ENCODE results near the gene RPL36AL. TPM values are rescaled to one million over a fixed set of nuclear protein-coding genes. Genes with fewer than 3 reads are reported as not detected.

The RPL36AL gene
- total RNA-seq, 2 donors from 2014 or later = 197 to 198 TPM

DNA sequence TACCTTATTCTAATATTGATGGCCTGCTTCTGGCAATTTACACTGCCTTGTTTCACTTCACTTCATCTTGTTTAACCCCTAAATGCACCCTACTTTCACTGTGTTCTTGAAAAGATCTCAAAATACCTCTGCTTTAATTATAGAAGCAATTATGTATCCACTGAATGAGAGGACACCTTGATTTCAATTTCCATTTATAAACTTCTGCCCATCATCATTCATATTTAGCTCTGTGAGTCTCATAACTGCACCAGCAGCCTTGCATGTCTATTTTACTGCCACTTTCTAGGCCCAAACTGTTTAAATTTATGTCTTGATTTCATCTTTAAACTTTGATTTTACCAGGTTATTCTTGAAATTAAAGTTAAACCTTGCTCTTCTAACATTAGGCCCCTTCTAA is 21.7 kb upstream of the RPL36AL start:
- H3K4me3 ChIP-seq = no peak overlapping the region
- peak overlapping the region in 1 of 2 donors; percentile 56 for H3K9ac ChIP-seq (ENCODE audit: low read depth in 2 of 2, low read length in 2 of 2)
- H3K9me3 ChIP-seq = no peaks in the 10 kb centered on the region
- no peaks in the 10 kb centered on the region for H3K27me3 ChIP-seq
- H3K4me1 ChIP-seq = peaks cover 10% of the 10 kb centered on the region
- DNase-seq = no peak
- TF ChIP-seq, protein P1, sequence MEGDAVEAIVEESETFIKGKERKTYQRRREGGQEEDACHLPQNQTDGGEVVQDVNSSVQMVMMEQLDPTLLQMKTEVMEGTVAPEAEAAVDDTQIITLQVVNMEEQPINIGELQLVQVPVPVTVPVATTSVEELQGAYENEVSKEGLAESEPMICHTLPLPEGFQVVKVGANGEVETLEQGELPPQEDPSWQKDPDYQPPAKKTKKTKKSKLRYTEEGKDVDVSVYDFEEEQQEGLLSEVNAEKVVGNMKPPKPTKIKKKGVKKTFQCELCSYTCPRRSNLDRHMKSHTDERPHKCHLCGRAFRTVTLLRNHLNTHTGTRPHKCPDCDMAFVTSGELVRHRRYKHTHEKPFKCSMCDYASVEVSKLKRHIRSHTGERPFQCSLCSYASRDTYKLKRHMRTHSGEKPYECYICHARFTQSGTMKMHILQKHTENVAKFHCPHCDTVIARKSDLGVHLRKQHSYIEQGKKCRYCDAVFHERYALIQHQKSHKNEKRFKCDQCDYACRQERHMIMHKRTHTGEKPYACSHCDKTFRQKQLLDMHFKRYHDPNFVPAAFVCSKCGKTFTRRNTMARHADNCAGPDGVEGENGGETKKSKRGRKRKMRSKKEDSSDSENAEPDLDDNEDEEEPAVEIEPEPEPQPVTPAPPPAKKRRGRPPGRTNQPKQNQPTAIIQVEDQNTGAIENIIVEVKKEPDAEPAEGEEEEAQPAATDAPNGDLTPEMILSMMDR (IDR thresholded peaks at IDR 0.05) = no peak
- intact Hi-C loops (cut with DNase I) = no loop called here
- peak overlapping the region; percentile 31 for H3K27ac ChIP-seq
- no peaks in the 10 kb centered on the region for H3K36me3 ChIP-seq

DNA sequence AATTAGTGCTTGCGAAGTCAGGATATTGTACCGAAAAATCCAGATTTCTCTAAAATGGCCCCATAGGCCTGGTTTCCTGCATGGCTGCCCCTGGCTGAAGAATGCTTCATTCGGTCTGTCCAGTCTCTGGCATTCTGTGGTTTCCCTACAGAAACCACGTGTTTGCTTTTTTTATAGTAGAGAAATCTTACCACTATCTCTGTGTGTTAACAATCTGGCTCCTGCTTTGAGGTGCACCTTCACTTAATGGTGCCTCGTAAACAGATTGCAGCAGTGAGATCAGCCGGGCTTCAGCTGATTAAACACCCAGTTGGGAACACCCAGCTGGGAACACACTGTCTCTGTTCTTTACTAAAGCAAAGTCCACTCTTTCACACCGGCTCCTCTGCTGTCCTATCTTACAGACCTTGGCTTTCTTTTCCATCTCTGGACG is 21.3 kb upstream of the RPL36AL start:
- TF ChIP-seq, protein P1 (IDR thresholded peaks at IDR 0.05) = no peak
- no peaks in the 10 kb centered on the region for H3K27me3 ChIP-seq
- no peak overlapping the region for H3K4me3 ChIP-seq
- peak overlapping the region; percentile 31 for H3K27ac ChIP-seq
- peak; percentile 89 for DNase-seq
- H3K9me3 ChIP-seq = no peaks in the 10 kb centered on the region
- peak overlapping the region in 1 of 2 donors; percentile 56 for H3K9ac ChIP-seq (ENCODE audit: low read depth in 2 of 2, low read length in 2 of 2)
- H3K36me3 ChIP-seq = no peaks in the 10 kb centered on the region
- intact Hi-C loops (cut with DNase I) = no loop called here
- peaks cover 10% of the 10 kb centered on the region for H3K4me1 ChIP-seq

DNA sequence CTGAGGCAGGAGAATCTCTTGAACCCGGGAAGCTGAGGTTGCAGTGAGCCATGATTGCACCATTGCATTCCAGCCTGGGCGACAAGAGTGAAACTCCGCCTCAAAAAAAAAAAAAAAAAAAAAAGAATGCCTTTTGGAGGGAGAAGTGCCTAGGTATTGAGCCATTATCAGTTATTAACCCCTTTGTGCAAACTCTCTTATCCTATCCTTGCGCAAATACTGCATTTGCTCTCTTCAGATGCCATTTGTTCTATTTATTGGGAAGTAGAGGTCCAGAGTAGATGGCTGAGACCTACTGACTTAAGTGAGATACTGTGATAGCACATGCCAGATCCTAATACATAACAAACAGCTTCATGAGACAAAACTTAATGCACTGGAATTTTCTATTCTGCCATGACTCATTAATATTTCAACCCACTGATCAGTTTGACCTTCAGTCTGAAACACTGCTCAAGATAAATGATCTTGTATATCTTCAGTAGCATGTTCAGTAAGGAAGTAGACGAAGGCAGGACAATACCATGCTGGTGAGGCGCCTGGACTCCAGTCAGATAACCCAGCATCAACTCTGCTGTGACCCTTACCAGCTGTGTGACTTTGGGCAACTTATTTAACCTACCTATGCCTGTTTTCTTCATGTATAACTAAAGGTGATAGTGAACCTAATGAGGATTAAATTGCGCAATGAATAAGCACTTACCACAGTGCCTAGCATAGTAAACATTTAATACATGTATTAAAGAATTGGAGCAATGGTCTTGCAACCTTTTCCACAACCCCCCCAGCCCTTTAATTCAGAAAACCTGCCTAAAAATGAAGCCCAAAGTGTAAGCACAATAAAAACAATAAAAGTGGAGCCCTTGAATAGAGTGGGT is 20.4 kb upstream of the RPL36AL start:
- H3K9me3 ChIP-seq = no peaks in the 10 kb centered on the region
- DNase-seq = no peak
- H3K27ac ChIP-seq = no peak overlapping the region
- H3K36me3 ChIP-seq = no peaks in the 10 kb centered on the region
- peaks cover 10% of the 10 kb centered on the region for H3K4me1 ChIP-seq
- H3K27me3 ChIP-seq = no peaks in the 10 kb centered on the region
- peak overlapping the region in 1 of 2 donors; percentile 56 for H3K9ac ChIP-seq (ENCODE audit: low read depth in 2 of 2, low read length in 2 of 2)
- intact Hi-C loops (cut with DNase I) = no loop called here
- H3K4me3 ChIP-seq = no peak overlapping the region
- TF ChIP-seq, protein P1 (IDR thresholded peaks at IDR 0.05) = no peak

DNA sequence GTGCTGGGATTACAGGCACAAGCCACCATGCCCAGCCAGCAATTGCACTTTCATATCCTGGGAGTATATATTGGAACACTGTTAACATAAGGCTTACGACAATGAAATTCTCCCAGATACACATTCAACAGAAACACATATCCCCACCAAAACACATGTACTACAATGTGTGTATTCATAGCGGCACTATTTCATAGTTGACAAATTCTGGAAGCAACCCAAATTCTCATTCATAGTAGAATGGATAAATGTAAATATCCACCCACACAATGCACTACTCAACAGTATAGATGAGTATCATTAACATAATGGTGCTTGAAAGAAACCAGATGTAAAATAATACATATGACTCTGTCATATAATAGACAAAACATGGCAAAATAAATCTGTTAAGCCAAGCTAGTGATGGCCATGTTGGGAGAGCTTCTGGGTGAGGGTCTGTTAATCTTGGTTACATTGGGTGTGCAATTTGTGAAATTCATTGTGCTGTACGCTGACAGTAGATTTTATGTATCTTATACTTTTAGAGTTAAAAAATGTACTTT is 17.2 kb upstream of the RPL36AL start:
- intact Hi-C loops (cut with DNase I) = loop anchor here (5.0 to 10.0 kb wide), 2 partner anchors 130 to 477 kb away; partner anchors contain the start of genes KLHDC2 and VCPKMT
- Histone ChIP-seq H3K27me3 (no peaks in the 10 kb centered on the region), H3K27ac (no peak overlapping the region), H3K36me3 (no peaks in the 10 kb centered on the region), H3K9me3 (no peaks in the 10 kb centered on the region), H3K4me1 (peaks cover 10% of the 10 kb centered on the region), H3K4me3 (no peak overlapping the region), H3K9ac (ENCODE audit: low read depth in 2 of 2, low read length in 2 of 2) (no peak overlapping the region)
- no peak for DNase-seq
- TF ChIP-seq, protein P1 (IDR thresholded peaks at IDR 0.05) = no peak

DNA sequence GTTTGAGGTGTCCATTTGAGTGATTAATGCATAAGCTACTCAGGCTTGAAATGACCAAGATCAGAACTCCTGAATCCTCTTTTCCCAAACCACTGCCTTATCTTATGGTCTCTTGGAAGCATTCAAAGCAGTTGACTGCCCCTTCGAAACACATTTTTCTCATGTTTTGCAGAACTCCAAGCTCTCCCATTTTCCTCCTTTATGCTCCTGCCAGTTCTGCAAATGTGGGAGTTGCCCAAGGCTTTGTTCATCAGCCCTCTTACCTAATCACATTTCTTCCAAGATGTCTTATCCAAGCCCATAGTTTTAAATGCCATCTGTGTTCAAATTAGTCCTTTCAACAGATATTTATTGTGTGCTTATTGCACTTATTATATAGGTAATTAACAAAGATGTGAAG is 16.4 kb upstream of the RPL36AL start:
- H3K27ac ChIP-seq = no peak overlapping the region
- intact Hi-C loops (cut with DNase I) = loop anchor here (5.0 to 10.0 kb wide), 2 partner anchors 130 to 478 kb away; partner anchors contain the start of genes KLHDC2 and VCPKMT

More for the DNA sequence above, 16.4 kb upstream of the RPL36AL start:
- TF ChIP-seq, protein P1 (IDR thresholded peaks at IDR 0.05) = no peak
- no peak overlapping the region for H3K9ac ChIP-seq (ENCODE audit: low read depth in 2 of 2, low read length in 2 of 2)
- no peaks in the 10 kb centered on the region for H3K9me3 ChIP-seq
- H3K4me3 ChIP-seq = no peak overlapping the region
- no peaks in the 10 kb centered on the region for H3K36me3 ChIP-seq
- H3K27me3 ChIP-seq = no peaks in the 10 kb centered on the region
- H3K4me1 ChIP-seq = peaks cover 6% of the 10 kb centered on the region
- DNase-seq = no peak
